ENCODE results near the gene HACD4. TPM values are rescaled to one million over a fixed set of nuclear protein-coding genes. Genes with fewer than 3 reads are reported as not detected.
"Not testable (repeated sequence)": the region's sequence is repeated elsewhere in the genome, so short reads cannot be mapped to it uniquely, and the experiment has no call there.

HACD4 gene
- total RNA-seq, 2 donors from 2014 or later = 1.6 to 2.1 TPM

DNA sequence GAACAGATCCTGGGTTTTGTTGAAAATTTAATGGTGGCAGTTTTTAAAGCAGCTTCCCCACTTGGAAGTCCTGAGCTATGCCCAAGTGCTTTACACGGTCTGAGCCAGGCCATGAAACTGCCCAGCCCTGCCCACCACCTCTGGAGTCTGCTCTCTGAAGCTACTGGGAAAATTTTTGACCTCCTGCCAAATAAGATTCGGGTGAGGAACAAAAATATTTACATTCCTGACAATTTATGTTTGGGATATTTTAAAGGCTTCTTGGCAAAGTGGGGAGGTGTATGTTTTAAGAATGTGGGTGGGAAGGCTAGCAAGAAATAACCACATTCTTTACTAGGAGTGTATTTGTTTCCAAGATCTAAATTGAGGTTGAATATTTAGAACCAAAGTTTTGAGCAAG lies 50.0 kb downstream of the HACD4 start:
- no peak for DNase-seq (ENCODE audit: low spot score)
- intact Hi-C loops (cut with DNase I) = no loop called here

GRCh38 chr9:20980832-20981455 lies 50.5 kb downstream of the HACD4 start:
- intact Hi-C loops (cut with DNase I) = no loop called here
- no peak for DNase-seq (ENCODE audit: low spot score)

DNA sequence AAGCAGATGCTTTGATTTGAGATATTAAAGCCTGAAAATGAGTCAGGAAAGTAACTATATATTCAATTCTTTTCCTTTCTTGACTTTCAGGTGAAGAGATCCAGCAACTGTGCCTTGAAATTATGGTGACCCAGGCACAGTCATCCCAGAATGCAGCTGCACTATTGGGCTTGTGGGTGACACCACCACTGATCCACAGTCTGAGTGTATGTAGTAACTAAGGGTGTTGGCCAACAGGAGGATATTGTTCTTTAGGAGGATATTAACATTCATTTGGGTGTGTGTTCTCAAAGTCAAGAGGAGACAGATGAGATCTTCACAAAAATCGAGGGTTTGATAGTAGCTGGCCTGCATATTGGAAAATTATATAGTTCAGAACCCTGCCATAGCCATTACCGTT lies 53.2 kb downstream of the HACD4 start:
- intact Hi-C loops (cut with DNase I) = loop anchor here in 1 of 2 donors (5.0 kb wide), 1 partner anchor 1221 kb away; no protein-coding TSS in a partner anchor
- DNase-seq (ENCODE audit: low spot score) = no peak

DNA sequence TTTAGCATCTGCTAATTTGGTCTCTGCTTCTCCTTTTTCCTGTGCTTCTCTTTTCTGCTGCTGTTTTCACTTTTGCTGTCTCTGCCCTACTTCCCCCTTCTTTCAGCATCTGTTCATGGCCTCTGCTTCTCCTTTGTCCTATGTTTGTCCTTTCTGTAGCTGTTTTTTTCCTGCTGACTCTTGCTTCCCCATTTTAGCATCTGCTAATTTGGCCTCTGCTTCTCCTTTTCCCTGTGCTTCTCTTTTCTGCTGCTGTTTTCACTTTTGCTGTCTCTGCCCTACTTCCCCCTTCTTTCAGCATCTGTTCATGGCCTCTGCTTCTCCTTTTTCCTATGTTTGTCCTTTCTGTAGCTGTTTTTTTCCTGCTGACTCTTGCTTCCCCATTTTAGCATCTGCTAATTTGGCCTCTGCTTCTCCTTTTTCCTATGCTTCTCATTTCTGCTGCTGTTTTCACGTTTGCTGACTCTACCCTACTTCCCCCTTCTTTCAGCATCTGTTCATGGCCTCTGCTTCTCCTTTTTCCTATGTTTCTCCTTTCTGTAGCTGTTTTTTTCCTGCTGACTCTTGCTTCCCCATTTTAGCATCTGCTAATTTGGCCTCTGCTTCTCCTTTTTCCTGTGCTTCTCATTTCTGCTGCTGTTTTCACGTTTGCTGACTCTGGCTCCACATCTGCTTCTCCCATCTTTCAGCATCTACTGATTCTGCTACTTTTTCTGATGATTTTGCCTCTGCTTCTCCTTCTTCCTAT lies 57.1 kb downstream of the HACD4 start:
- intact Hi-C loops (cut with DNase I); DNase-seq (ENCODE audit: low spot score): not testable (repeated sequence)

DNA sequence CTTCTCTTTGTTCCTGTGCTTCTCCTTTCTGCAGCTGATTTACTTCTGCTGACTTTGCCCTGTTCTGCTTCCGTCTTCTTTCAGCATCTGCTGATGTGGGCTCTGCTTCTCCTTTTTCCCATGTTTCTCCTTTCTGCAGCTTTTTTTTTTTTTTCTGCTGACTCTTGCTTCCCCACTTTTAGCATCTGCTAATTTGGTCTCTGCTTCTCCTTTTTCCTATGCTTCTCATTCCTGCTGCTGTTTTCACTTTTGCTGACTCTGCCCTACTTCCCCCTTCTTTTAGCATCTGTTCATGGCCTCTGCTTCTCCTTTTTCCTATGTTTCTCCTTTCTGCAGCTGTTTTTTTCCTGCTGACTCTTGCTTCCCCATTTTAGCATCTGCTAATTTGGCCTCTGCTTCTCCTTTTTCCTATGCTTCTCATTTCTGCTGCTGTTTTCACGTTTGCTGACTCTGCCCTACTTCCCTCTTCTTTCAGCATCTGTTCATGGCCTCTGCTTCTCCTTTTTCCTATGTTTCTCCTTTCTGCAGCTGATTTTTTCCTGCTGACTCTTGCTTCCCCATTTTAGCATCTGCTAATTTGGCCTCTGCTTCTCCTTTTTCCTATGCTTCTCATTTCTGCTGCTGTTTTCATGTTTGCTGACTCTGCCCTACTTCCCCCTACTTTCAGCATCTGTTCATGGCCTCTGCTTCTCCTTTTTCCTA lies 58.0 kb downstream of the HACD4 start:
- intact Hi-C loops (cut with DNase I); DNase-seq (ENCODE audit: low spot score): not testable (repeated sequence)

GRCh38 chr9:20972684-20973083 lies 58.8 kb downstream of the HACD4 start:
- DNase-seq (ENCODE audit: low spot score) = no peak
- intact Hi-C loops (cut with DNase I) = no loop called here

GRCh38 chr9:20962536-20963225 lies 68.8 kb downstream of the HACD4 start:
- DNase-seq (ENCODE audit: low spot score) = no peak
- intact Hi-C loops (cut with DNase I) = no loop called here

DNA sequence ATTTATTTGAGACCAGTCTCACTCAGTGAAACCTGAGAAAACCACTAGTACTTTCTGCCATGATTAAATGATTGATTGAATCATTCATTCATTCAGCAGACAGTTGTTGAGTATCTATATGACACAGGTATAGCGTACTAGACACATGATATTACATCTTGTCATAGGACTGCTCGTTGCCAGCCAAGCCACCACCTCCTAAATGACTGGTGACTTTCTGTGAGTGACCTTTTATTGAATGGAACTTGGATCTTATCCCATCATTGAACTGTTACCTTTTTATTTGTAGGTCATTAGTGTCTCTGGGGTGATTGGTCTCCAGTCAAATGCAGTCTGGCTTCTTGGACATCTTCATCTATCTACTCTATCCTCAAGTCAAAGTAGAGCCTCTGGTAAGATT lies 80.7 kb downstream of the HACD4 start:
- intact Hi-C loops (cut with DNase I) = no loop called here
- no peak for DNase-seq (ENCODE audit: low spot score)

Other genes with a start within 250 kb of the HACD4 start
- gene IFNB1, start 46.3 kb upstream of the HACD4 start, total RNA-seq = not detected
- not detected for gene IFNW1, start 110.2 kb upstream of the HACD4 start, total RNA-seq
- gene IFNA21, start 135.0 kb upstream of the HACD4 start, total RNA-seq = not detected
- gene IFNA4, start 155.9 kb upstream of the HACD4 start, total RNA-seq = not detected
- gene IFNA7, start 170.6 kb upstream of the HACD4 start, total RNA-seq = not detected
- gene IFNA10, start 175.5 kb upstream of the HACD4 start, total RNA-seq = not detected
- gene IFNA16, start 185.7 kb upstream of the HACD4 start, total RNA-seq = not detected
- gene IFNA17, start 196.6 kb upstream of the HACD4 start, total RNA-seq = not detected
- not detected for gene IFNA14, start 208.4 kb upstream of the HACD4 start, total RNA-seq